ENCODE data around the gene MARCHF3.
"Not testable (repeated sequence)": the region's sequence is repeated elsewhere in the genome, so short reads cannot be mapped to it uniquely, and the experiment has no call there.

MARCHF3 gene

GRCh38 chr5:126854526-126855110 is 175.7 kb downstream of the MARCHF3 start:
- ChIA-PET POLR2A (interaction anchor here (1.1 kb wide), 1 partner anchor 77 kb away, joined by 3 read pairs; no protein-coding TSS in a partner anchor), CTCF (no interaction called here)
- DNase-seq (ENCODE audit: extremely low spot score) = no peak
- TF ChIP-seq ZNF384 (IDR thresholded peaks at IDR 0.05) (no peak), LEF1 (IDR thresholded peaks at IDR 0.05; ENCODE audit: borderline replicate concordance) (no peak), ARNT (IDR thresholded peaks at IDR 0.05) (no peak), NFRKB (IDR thresholded peaks at IDR 0.05) (no peak), L3MBTL2 (conservative IDR thresholded peaks at IDR 0.05) (no peak), HDGF (IDR thresholded peaks at IDR 0.05; ENCODE audit: borderline replicate concordance) (no peak)

- DNase-seq (ENCODE audit: extremely low spot score); CTCF ChIA-PET: not testable (repeated sequence)
- POLR2A ChIA-PET = interaction anchor here (1.1 kb wide), 1 partner anchor 76 kb away, joined by 3 read pairs; no protein-coding TSS in a partner anchor
Measured at GRCh38 chr5:126853541-126854307, 176.6 kb downstream of the MARCHF3 start.

- CTCF ChIA-PET = no interaction called here
- TF ChIP-seq LEF1 (IDR thresholded peaks at IDR 0.05; ENCODE audit: borderline replicate concordance) (no peak), TARDBP (IDR thresholded peaks at IDR 0.05) (no peak), FOXM1 (IDR thresholded peaks at IDR 0.05; ENCODE audit: borderline replicate concordance) (no peak)
- POLR2A ChIA-PET = no interaction called here
- DNase-seq (ENCODE audit: extremely low spot score) = no peak
Measured at GRCh38 chr5:126852841-126853271, 177.5 kb downstream of the MARCHF3 start.

GRCh38 chr5:126852091-126852571 is 178.2 kb downstream of the MARCHF3 start:
- DNase-seq (ENCODE audit: extremely low spot score) = no peak
- ChIA-PET POLR2A (no interaction called here), CTCF (no interaction called here)
- TF ChIP-seq L3MBTL2 (conservative IDR thresholded peaks at IDR 0.05) (no peak), FOXA1 (IDR thresholded peaks at IDR 0.05) (no peak), ARNT (IDR thresholded peaks at IDR 0.05) (no peak), TARDBP (IDR thresholded peaks at IDR 0.05) (no peak), CTBP1 (IDR thresholded peaks at IDR 0.05; ENCODE audit: borderline replicate concordance) (no peak), BHLHE40 (IDR thresholded peaks at IDR 0.05; ENCODE audit: borderline replicate concordance) (no peak), ZNF384 (IDR thresholded peaks at IDR 0.05) (no peak), FOXK2 (IDR thresholded peaks at IDR 0.05) (no peak), HDGF (IDR thresholded peaks at IDR 0.05; ENCODE audit: borderline replicate concordance) (no peak), LEF1 (IDR thresholded peaks at IDR 0.05; ENCODE audit: borderline replicate concordance) (no peak), SUZ12 (IDR thresholded peaks at IDR 0.05) (no peak), PKNOX1 (IDR thresholded peaks at IDR 0.05) (no peak)

DNA sequence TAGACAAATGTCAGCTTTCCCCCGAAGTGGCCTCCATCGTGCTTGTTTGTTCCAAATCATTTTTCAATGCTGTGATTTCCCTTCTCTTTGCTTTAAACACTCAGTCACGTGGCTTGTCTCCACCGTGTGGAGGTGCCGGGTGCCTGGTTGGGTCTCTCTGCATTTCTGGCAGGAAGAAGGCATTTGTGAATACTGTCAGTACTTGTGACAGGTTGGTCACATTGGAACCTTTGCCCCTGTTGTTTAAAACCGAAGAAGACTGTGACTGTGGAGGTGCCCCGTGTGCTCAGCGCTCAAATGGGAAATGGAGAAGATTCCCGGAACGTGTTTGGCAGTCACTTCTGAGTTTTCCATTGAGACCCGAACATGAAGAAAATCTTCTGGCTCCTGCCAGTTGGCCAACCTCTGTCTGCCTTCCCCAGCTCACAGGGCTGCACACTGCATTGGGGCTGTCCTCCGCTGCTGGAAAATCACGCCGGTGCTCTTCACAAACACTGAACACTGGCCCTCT is 178.8 kb downstream of the MARCHF3 start:
- no peak for DNase-seq (ENCODE audit: extremely low spot score)
- TF ChIP-seq CTBP1 (IDR thresholded peaks at IDR 0.05; ENCODE audit: borderline replicate concordance) (no peak), TARDBP (IDR thresholded peaks at IDR 0.05) (no peak), NFRKB (IDR thresholded peaks at IDR 0.05) (no peak), ELF4 (IDR thresholded peaks at IDR 0.05) (no peak), HDGF (IDR thresholded peaks at IDR 0.05; ENCODE audit: borderline replicate concordance) (no peak), BHLHE40 (IDR thresholded peaks at IDR 0.05; ENCODE audit: borderline replicate concordance) (no peak), SP1 (IDR thresholded peaks at IDR 0.05) (no peak), L3MBTL2 (conservative IDR thresholded peaks at IDR 0.05) (no peak), FOXK2 (IDR thresholded peaks at IDR 0.05) (no peak), SUZ12 (IDR thresholded peaks at IDR 0.05) (no peak), FOXM1 (IDR thresholded peaks at IDR 0.05; ENCODE audit: borderline replicate concordance) (no peak), FOXA1 (IDR thresholded peaks at IDR 0.05) (no peak)
- CTCF ChIA-PET = no interaction called here
- POLR2A ChIA-PET = no interaction called here

GRCh38 chr5:126849101-126849678 is 181.2 kb downstream of the MARCHF3 start:
- no peak for TF ChIP-seq PKNOX1 (IDR thresholded peaks at IDR 0.05)
- no peak for TF ChIP-seq ZNF384 (IDR thresholded peaks at IDR 0.05)
- no peak for TF ChIP-seq TARDBP (IDR thresholded peaks at IDR 0.05)
- TF ChIP-seq HDGF (IDR thresholded peaks at IDR 0.05; ENCODE audit: borderline replicate concordance) = no peak
- TF ChIP-seq FOXA1 (IDR thresholded peaks at IDR 0.05) = no peak
- no peak for TF ChIP-seq FOXM1 (IDR thresholded peaks at IDR 0.05; ENCODE audit: borderline replicate concordance)
- TF ChIP-seq NFRKB (IDR thresholded peaks at IDR 0.05) = no peak
- no peak for TF ChIP-seq ARNT (IDR thresholded peaks at IDR 0.05)
- TF ChIP-seq BHLHE40 (IDR thresholded peaks at IDR 0.05; ENCODE audit: borderline replicate concordance) = no peak
- no peak for TF ChIP-seq ELF4 (IDR thresholded peaks at IDR 0.05)
- no peak for TF ChIP-seq L3MBTL2 (conservative IDR thresholded peaks at IDR 0.05)
- no peak for TF ChIP-seq SUZ12 (IDR thresholded peaks at IDR 0.05)
- TF ChIP-seq SP1 (IDR thresholded peaks at IDR 0.05) = no peak
- TF ChIP-seq FOXK2 (IDR thresholded peaks at IDR 0.05) = no peak
- no peak for TF ChIP-seq LEF1 (IDR thresholded peaks at IDR 0.05; ENCODE audit: borderline replicate concordance)
- no peak for TF ChIP-seq CTBP1 (IDR thresholded peaks at IDR 0.05; ENCODE audit: borderline replicate concordance)
- DNase-seq (ENCODE audit: extremely low spot score) = no peak
- ChIA-PET CTCF (no interaction called here), POLR2A (no interaction called here)
